Stimulated activated CD4-positive, alpha-beta T cell treated with anti-CD3 and anti-CD28 coated beads, Interleukin-12 subunit alpha, Interleukin-12 subunit beta, amount 100 ng/mL, for 48 hours (primary cell): ENCODE measurements around the gene CEP152.

ENCODE experiments used
- DNase-seq, 3 donors: peaks; one replicate each; pipeline ENCODE4 v3.0.0-alpha.2; 2020; ENCODE audit warnings: low read depth in 2 of 3, low spot score in 1 of 3

The CEP152 gene

GRCh38 chr15:48777645-48778330 lies 33.1 kb downstream of the CEP152 start:
- no peak for DNase-seq

GRCh38 chr15:48775546-48775945 lies 35.3 kb downstream of the CEP152 start:
- DNase-seq = no peak

- no peak for DNase-seq
These were observed 36.4 kb downstream of the CEP152 start for GRCh38 chr15:48774484-48774883.

GRCh38 chr15:48766196-48766595 lies 44.7 kb downstream of the CEP152 start:
- DNase-seq = no peak

- DNase-seq = no peak
These were observed 45.8 kb downstream of the CEP152 start for GRCh38 chr15:48765022-48765421.

GRCh38 chr15:48761393-48762158 lies 49.3 kb downstream of the CEP152 start:
- no peak for DNase-seq

GRCh38 chr15:48759921-48760320 lies 50.9 kb downstream of the CEP152 start:
- no peak for DNase-seq

GRCh38 chr15:48757661-48758060 lies 53.2 kb downstream of the CEP152 start:
- DNase-seq = no peak

- no peak for DNase-seq
These were observed 56.9 kb downstream of the CEP152 start for GRCh38 chr15:48754011-48754410.

GRCh38 chr15:48751595-48751994 lies 59.3 kb downstream of the CEP152 start:
- no peak for DNase-seq

- no peak for DNase-seq
These were observed 62.3 kb downstream of the CEP152 start for GRCh38 chr15:48748535-48748934.

- no peak for DNase-seq
These were observed 77.3 kb downstream of the CEP152 start for GRCh38 chr15:48733615-48734014.

GRCh38 chr15:48730506-48730905 lies 80.4 kb downstream of the CEP152 start:
- no peak for DNase-seq

GRCh38 chr15:48723969-48724368 lies 86.9 kb downstream of the CEP152 start:
- DNase-seq = no peak

GRCh38 chr15:48722764-48723661 lies 87.9 kb downstream of the CEP152 start:
- no peak for DNase-seq

- DNase-seq = no peak
These were observed 89.6 kb downstream of the CEP152 start for GRCh38 chr15:48721061-48721810.

- no peak for DNase-seq
These were observed 90.2 kb downstream of the CEP152 start for GRCh38 chr15:48720646-48721045.

GRCh38 chr15:48719668-48720067 lies 91.2 kb downstream of the CEP152 start:
- no peak for DNase-seq

- no peak for DNase-seq
These were observed 92.2 kb downstream of the CEP152 start for GRCh38 chr15:48718646-48719045.

- no peak for DNase-seq
These were observed 93.4 kb downstream of the CEP152 start for GRCh38 chr15:48717458-48717857.

GRCh38 chr15:48712546-48712945 lies 98.3 kb downstream of the CEP152 start:
- no peak for DNase-seq
